AG10803 (cell line): ENCODE results near the gene GIPC2.
A peak's percentile ranks its signal among the peaks of the same experiment; 100 is the strongest.

Experiments
- DNase-seq: peaks from one replicate; pipeline ENCODE4 v3.0.0; 2010; ENCODE audit warnings: low read depth
- H3K4me3 ChIP-seq: 2 replicates; pipeline ENCODE4 v1.5.1; 2011; ENCODE audit warnings: mild to moderate bottlenecking, low read length, control low read depth
- TF ChIP-seq, protein P1 (sequence below): conservative IDR thresholded peaks from 2 replicates; pipeline ENCODE4 v1.5.1; 2011; ENCODE audit warnings: mild to moderate bottlenecking, low read length, control low read depth, inconsistent platforms

GIPC2 gene

GRCh38 chr1:78038071-78038470 lies 7.7 kb upstream of the GIPC2 start:
- TF ChIP-seq, protein P1, sequence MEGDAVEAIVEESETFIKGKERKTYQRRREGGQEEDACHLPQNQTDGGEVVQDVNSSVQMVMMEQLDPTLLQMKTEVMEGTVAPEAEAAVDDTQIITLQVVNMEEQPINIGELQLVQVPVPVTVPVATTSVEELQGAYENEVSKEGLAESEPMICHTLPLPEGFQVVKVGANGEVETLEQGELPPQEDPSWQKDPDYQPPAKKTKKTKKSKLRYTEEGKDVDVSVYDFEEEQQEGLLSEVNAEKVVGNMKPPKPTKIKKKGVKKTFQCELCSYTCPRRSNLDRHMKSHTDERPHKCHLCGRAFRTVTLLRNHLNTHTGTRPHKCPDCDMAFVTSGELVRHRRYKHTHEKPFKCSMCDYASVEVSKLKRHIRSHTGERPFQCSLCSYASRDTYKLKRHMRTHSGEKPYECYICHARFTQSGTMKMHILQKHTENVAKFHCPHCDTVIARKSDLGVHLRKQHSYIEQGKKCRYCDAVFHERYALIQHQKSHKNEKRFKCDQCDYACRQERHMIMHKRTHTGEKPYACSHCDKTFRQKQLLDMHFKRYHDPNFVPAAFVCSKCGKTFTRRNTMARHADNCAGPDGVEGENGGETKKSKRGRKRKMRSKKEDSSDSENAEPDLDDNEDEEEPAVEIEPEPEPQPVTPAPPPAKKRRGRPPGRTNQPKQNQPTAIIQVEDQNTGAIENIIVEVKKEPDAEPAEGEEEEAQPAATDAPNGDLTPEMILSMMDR = no peak
- no peak overlapping the region for H3K4me3 ChIP-seq
- peak; percentile 29 for DNase-seq

- H3K4me3 ChIP-seq = no peak overlapping the region
- TF ChIP-seq, protein P1 = no peak
- peak; percentile 23 for DNase-seq
Measured at GRCh38 chr1:78038491-78038939, 7.3 kb upstream of the GIPC2 start.

DNA sequence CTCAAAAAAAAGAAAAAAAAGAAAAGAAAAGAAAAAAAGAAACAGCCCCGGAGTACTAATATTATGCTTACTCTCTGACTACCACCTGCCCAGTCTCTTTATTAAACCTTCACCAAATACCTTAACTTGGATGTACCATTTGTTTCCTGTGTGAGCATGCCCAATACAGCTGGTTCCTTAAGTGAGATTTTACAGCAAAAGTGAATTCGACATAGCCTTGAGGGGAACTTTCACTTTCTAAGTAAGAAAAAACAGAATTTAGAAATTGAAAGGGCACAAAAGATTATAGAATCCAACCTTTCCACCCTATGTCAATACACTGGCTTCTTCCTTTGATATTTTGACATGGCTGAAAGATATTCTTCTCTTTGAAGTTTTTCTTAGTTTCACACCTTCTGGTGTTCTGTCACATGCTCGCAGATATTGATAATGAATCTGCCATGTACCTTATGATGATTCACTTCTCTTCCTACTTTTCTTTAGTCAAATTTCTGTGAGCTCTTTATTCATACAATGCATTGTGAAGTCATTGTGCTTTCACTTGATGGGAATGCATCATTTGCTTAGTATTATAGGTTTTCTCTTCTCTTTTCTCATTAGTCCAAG lies 5.2 kb upstream of the GIPC2 start:
- TF ChIP-seq, protein P1 = no peak
- no peak overlapping the region for H3K4me3 ChIP-seq
- DNase-seq = no peak

GRCh38 chr1:78043436-78043835 lies 2.3 kb upstream of the GIPC2 start:
- DNase-seq = no peak
- TF ChIP-seq, protein P1 = no peak
- H3K4me3 ChIP-seq = no peak overlapping the region

GRCh38 chr1:78044796-78045562 lies 787 bp upstream of the GIPC2 start:
- peak overlapping the region; percentile 66; the same call in 1 of the 2 replicates for H3K4me3 ChIP-seq
- TF ChIP-seq, protein P1 = no peak
- no peak for DNase-seq

- no peak for DNase-seq
- peak overlapping the region; percentile 66 for H3K4me3 ChIP-seq
- TF ChIP-seq, protein P1 = no peak
Measured at GRCh38 chr1:78045563-78045925, 222 bp upstream of the GIPC2 start.

- H3K4me3 ChIP-seq = no peak overlapping the region
- TF ChIP-seq, protein P1 = no peak
- DNase-seq = no peak
Measured at GRCh38 chr1:78047106-78047505, 1.3 kb downstream of the GIPC2 start.
